Activated CD4-positive, alpha-beta T cell treated with anti-CD3 and anti-CD28 coated beads, Interleukin-10, Interleukin-2, amounts not matched to agents 100 ng/mL and 50 ng/mL, durations not matched to agents 16 hours and 8 hours (primary cell): ENCODE data around the gene LATS2.

Source experiments
- DNase-seq: peaks from one replicate; pipeline ENCODE4 v3.0.0-alpha.2; 2020

Gene LATS2

DNA sequence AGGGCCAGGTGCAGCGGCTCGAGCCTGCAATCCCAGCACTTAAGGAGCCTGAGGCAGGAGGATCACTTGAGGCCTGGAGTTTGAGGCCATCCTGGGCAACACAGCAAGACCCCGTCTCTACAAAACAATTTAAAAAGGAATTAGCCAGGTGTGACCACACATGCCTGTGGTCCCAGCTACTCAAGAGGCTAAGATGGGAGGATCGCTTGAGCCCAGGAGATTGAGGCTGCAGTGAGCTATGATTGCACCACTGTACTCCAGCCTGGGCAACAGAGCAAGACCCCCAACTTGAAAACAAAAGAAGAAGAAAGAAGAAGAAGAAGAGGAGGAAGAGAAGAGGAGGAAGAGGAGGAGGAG lies 47.7 kb downstream of the LATS2 start:
- no peak for DNase-seq

DNA sequence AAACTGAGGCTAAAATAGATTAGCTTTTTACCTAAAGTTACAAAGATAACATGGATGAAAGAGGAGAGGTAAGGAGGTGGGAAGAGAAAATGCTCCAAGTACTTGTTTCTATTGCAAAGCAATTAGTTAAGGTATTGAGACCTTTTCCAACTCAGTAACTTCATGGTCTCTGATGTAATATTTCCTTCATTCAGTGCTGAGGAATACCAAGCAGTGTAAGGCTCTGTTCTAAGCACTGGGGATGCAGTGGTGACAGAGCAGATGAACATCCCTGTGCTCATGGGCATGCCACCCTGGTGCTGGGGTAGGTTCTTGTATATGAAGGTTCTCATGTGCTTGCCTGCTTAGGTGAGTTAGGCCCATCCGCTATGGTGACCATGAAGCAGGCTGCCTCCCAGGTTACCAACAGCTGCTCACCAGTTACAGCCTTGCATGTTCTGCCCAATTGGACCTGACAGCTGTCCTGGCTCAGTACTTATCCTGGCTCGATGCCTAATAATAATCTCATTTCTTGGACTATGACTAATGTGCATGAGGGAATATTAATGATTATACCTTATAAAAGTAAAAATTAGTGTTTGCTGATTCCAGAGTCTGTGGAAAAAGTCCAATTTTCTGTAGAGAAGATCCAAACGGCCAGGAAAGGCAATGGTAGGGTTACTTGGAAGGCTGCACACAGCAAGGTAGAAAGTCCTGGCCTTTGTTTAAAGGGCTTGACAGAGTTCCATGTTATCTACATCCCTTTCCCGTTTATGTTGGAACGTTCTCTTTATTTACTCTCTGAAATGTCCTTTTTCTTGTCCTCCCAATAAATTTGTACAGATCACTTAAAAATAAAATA lies 48.3 kb downstream of the LATS2 start:
- no peak for DNase-seq

DNA sequence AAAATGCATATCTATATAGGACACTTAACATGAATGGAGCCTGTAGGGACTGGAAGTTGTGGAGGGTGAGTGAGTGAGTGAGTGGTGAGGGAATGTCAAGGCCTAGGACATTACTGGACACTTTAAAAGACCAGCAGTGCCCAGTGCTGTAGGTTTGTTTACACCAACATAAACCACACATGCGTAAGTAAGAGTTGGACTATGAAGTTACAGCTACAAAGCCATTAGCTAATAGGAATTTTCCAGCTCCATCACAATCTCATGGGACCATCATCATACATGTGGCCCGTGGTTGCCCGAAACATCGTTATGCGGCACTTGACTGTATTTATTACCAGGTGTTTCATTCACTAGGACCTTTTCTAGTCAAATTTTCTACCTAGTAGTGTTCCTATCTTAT lies 49.2 kb downstream of the LATS2 start:
- DNase-seq, result no peak

DNA sequence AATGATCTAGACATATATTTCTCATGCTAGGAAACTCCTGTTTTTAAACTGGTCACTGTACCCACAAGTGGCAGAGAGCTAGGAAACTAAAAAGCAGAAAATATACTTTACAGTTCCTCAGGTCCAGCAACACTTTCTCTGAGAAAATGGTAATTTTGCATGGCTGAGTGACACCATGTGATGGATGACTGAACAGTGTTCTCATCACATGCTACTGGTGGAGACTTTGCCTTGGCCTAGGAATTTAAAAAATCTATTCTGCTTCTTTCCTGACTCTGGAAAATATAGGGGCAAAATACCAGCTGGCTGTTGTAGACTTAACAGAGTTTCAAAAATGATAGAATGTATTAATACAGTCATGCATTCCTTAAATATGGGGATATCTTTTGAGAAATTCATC lies 50.0 kb downstream of the LATS2 start:
- DNase-seq, result no peak

DNA sequence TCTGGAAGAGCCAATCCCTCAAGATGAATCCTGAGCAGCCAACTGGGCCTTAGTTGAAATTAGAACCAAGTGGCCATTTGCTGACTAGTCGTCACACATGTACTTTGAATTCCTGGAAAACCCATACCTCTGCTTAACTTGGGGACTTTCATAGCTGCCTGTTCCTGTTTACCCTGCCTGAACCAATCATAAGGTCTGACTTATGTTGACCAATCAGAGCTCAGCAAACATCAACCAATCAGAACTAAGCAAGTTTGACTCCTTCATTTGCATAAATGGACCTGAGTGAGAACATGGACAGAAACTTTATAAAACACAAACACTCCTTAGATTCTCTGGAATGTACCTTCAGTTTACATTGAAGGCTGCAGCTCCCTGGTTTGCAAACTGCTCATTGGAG lies 50.8 kb downstream of the LATS2 start:
- peak; percentile 31 for DNase-seq

DNA sequence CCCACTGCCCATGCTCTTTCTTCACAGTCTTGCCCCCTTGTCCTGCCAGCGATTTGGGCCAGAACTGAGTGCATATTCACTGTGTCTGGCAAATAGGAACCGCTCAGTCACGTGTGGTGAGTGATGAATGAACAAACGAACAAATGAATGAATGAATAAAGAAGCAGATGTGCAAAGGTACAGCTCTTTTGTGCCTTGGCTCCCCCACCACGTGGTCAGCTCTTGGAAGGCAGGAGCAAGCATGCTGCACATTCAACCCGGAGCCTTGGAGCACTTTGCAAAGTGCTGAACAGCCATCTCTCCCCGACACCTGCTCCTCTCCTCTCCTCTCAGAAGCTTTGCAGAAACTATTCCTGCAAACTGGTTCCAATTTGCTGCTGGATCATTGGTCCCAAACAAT lies 52.4 kb downstream of the LATS2 start:
- no peak for DNase-seq

DNA sequence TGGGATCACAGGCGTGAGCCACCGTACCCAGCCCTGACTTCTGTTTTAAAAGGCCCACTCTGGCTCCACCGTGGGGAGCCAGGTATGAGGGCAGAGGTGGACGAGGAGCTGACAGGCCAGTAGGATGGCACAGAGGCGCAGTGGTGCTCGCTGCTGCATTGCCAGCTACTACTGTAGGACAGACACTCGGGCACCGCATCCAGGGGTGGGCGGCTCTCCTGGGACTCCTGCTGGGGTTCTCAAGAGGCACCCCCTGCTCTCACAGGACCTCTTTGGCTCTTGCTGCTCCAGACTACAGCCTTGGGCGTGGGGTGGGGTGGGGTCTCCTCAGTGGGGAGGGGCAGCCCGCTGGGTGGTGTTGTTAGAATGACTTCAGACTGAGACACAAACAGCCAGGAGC lies 53.4 kb downstream of the LATS2 start:
- DNase-seq, result no peak

DNA sequence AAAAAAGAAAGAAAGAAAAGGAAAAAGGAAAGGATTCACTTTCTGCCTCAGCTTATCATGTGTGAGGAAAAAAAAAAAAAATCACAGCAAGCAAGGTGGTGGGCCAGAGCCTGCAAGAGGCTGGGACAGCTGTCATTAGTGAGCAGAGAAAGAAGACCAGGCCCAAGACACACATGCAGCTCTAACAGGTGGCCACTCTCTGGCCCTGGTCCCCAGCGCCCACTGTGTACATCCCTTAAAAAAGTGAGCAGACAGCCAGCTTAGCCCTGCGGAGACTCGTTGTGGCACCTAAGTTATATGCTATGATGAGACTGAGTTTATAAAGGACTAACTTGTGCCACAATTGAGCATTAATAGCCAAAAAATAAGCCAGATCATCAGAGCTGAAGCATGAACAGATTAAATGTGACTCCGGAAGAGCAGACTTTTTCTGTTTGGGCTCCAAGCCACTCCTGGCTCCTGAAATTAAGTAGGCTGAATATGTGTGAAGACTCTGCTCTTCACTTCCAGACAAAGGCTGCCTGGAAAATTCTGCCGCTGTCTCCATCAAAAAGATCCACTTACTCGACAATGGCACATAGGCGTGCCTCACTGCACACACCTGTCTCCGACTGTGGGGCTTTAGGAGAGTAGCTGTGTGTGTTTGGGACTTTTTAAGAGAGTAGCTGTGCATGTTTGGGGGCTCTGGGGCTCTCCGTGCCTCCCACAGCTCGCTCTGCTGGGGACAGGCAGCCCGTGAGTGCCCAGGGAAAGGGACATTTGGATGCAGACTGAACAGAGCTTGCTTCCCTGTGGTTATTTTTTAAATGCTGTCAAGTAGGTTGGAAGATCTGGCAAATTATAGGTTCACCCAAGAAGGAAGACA lies 55.0 kb downstream of the LATS2 start:
- no peak for DNase-seq

DNA sequence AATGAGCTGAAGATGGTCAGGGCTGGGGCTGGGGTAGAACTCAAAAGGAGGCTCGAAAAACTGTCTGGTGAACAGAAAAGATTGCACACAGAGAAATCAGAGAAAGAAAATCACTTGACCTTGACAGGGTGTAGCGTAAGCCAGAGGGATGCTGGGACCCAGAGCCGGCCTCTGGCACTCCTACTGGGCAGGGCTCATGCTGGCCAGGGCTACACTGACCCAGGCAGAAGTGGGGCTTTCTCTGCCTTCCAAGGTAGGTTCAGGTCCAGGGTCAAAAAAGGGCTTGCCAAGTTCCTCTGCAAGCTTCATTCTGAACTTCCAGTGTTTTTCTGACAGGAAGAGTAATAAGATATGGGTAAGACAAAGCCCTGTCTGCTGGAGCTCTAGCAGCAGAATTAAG lies 56.2 kb downstream of the LATS2 start:
- DNase-seq, result no peak

DNA sequence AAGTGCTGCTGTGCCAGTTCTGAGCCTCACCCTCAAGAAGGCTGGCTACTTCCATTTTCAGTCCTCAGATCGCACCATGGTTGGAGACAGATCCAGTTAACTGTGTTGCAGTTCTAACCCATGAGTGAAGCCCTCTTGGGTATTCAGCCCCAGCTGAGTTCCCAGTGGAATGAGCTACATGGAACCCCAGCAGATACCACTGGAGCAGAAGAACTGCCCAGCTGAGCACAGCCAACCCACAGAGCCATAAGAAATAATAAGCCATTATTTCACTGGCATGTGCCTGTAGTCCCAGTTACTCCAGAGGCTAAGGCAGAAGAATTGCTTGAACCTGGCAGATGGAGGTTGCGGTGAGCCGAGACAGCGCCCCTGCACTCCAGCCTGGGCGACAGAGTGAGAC lies 59.9 kb downstream of the LATS2 start:
- DNase-seq, result no peak

DNA sequence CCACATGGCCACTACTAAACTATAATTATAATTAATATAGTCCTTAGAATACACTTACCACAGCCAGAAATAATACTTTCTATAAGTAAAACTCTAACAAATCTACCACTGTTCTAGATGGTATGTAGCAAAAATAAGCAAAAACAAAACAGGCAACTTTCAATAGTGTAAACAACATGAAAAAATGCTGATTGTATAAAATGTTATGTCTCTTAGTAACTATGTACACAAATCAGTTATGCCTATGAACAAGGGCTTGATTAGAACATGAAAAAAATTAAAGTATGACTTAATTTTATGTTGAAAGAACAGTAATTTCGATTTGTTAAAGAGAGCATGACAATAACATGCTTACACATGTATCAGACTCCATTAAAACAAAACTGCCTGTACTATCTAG lies 60.7 kb downstream of the LATS2 start:
- DNase-seq, result no peak

DNA sequence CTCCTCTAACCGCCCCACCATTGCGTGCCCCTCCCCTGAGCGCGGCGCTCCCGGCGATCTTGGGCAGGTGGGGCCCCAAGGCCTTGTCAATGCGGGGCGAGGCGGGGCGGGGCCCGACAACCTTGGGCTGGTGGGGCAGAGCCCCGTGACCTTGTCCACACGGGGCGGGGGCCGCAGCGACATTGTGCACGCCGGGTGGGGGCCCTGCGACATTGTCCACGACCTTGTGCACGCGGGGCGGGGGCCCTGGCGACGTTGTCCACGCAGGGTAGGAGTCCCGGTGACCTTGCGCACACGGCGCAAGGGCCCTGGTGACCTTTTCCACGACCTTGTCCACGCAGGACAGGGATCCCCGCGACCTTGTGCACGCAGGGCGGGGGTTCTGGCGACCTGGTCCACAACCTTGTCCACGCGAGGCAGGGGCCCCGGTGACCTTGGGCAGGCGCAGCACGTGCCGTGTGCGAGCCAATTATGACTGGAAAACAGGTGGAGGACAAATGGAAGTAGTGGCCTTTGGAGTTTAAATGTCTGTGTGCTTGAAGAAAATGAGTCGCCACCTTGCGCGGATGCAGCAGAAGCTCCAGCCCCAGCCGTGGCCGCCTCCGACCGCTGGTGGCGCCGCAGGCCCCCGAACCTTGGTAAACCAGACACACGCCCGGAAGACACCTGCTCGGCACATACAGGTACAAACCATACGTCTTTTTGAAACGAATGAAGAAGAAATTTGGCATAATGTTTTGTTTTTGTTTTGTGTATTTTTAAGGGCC lies 62.6 kb downstream of the LATS2 start:
- DNase-seq, result no peak

DNA sequence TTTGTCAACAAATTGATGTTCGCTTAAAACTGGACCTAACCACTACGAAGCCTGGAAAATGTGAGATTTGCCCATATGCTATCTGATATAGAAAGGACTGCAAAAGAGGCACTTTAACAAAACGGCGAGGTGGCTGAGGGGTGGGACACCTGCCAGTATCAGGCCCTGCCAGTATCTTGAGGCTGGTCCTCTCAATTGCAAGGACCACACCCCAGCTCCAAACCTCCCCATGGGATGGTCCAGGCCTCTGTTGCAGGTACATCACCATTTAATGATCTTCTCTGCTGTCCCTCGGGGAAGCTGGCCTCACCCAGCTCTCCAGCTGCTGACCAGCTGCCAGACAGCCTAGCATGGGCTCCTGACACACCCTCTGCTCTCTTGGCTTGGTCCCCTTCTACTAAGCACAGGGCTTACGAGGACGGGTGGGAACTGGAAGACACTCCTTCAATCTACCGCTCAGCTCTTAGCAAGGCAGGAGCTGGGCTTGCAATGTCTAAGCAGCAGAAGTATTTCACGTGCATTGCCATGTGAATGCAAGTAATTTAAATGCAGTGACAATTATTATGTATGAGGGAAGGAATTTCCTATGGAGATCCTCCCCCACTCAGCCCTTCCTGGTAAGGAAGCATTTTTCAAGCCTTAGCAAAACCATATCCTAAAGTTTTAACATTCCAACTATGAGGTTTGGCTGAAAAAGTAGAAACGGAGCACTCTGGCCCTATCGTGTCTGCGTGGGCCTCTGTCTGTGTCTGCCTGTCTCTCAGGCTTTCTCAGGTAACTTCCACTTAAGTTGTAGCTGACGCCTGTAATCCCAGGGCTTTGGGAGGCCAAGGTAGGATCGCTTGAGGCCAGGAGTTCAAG lies 63.9 kb downstream of the LATS2 start:
- DNase-seq, result no peak

DNA sequence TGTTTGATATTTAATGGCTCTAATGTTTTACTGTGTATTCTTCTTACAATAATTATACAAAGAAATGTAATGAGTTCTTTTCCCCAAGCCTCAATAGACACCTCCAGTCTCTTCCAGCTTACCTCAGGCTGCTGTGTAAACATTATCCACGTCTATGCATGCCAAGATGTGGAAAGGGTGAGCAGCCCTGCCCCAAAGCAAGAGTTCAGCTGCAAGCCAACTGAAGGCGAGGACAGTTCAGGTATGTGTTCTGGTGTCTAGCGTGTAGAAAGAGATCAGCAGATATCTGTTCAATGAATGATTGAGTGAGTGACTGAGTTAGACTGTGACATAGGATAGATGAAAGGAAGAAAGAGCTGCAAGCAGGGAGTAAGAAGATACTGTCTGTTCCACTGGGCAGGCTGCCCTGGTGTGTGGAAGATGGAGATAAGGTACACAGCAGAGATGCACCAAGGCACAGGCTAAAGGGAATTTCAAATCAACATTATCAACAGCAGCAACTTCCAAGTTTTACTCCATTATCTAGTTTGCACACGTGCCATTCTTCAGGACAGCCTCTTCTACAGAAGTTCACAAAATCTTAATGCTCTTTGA lies 66.0 kb downstream of the LATS2 start:
- DNase-seq, result no peak

DNA sequence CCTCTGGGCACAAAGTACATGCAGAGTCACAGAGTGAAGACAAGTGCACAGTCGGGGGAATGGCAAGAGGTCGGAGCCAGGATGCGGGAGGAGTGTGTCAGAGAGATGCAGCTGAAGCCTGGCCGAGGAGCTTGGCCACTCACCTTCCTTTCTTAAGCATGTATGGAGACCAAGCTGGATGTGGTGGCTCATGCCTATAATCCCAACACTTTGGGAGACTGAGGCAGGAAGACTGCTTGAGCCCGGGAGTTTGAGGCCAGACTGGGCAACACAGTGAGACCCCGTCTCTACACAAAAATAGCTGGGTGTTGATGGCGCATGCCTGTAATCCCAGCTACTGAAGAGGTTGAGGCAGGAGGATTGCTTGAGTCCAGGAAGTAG lies 67.0 kb downstream of the LATS2 start:
- DNase-seq, result no peak

DNA sequence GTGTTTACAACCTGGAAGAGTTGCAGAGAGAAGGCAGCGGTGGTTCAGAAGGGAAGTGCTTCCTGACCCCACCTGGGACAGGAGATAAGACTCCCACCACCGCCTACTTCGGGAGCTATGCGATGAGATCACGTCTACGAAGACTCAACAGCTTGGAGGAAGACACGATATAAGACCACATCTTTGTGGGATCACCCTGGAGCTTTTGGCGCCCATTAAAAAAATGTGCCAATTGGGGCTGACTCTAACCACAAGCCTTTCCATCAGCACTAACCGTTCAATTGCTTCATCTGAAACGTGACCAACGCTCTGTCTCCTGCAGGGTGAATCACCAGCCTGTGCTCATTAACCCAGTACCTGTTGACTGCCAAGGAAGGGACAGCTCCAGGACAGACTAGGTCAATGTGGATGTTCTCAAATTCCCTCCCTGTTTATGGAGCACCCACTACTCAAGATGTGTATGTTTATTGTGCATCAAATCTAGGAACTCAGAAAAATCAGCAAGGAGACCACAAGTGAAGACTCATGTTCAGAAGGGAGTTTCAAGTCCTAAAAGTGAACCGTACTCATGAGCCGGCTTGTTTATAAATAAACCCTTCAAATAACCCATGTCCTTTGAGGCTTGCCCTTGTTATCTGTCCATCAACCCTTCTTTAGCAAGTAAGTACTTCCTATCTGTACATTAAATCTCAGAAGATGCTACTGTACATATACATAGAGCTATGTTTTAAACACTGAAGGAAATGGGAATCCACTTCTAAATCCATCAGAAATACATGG lies 67.5 kb downstream of the LATS2 start:
- DNase-seq, result no peak

DNA sequence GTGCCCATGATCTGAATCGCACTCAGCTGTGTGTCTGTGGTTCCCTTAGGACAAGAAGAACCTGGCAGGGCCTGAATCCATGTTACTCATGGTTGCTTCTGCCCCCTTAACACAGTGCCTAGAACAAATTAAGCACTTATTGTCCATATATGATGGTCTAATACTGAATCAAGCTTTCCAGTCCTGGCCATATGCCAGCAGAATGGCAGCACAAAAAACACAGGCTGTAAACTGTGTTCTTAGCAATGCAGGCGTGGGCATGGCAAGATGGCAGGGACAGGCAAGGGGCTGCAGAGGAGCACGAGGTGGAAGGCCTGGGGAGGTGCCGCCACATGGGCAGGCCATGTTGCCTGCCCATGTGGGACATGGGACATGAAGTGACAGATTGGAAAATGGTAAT lies 68.2 kb downstream of the LATS2 start:
- DNase-seq, result no peak

DNA sequence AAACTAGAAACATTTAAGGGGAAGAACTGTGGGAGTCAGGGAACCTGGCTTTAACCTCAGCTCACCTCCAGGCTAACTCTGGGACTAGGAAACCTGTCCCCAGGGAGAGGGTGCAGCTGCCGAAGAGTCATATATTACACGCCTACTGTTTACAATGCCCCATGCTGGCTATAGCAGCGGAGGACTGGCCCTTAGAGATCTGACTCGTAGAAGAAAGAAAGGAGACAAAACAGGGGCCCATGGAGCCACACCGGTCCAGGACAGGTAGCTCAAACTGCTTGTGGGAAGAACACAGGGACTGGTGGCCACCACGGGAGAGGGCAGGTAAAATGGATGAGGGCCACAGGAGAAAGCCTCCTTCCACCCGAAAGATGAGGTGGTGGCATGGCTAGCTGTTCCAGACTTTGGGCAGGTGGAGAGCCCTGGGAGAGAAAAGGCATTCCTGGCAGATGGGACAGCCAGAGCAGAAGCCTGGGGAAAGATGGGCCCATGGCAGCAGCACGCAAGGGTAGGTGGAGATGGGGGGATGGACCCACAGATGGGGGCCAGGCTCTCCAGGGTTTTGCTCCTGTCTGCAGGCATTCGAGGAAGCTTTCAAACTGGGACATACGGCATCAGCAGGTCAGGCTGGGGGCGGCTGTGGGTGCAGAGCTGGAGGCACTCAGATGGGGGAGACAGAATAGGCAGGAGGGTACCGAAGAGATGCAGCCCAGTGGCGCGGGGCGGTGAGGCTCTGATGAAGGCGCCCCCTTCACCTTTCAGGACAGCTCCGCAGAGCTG lies 69.5 kb downstream of the LATS2 start:
- DNase-seq, result no peak

DNA sequence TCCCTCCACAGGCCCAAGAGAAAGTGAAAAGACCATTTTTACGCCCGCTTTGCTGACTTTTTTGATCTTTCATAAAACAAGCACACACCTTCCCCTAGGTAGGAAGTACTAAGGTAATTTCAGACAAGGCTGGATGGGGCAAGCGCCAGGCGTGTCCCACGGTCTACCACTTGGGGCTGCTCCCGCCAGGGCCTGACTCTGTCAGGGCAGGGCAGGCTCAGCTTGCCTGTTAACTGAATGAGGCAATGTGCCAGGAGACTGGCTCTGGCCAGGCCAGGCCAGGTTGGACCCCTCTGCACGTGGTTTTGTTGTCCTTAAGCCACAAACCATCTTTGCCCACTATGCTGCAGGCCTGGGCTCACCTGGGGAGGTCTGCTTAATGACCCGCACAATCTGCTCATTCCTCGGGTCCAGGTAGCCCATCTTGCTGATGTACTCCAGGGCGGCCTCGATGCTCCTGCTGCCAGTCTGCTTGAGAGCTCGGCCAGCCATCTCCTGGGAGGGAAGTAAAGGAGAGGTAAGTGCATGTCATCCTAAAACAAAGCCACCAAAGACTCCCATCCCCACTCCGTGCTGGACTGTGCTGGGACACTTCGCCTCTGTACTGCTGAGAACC lies 70.4 kb downstream of the LATS2 start:
- no peak for DNase-seq

DNA sequence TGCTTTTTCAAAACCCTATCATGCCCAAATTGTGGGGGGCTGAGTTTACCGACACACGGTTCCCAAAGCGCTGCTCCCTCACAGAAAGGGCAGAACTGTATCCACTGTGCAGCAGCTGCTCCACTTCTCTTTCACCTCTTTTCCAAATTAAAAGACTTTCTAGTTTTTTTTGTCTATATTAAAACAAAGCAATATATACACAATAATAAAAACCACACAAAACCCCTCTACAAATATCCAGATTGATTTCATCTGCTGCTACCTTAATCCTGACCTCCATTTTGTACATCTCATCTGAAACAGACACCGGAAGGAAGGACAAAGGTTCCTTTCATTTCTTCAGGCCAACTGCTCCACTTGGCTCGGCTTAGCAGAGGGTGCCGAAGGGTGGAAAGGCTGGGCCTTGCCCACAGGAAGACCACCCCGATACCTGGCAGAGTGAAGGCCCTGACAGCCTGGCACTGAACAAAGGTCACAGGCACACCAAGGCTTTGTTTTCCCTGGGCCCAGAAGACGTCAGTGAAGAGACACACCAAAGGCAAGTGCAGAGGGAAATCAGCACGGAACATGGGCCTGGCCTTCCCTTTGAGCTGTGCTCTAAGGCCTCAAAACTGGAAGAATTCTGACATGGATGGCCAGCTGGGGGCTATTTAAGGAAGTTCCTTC lies 71.6 kb downstream of the LATS2 start:
- DNase-seq, result no peak
